Measurements from ENCODE around the gene PPL.

DNA sequence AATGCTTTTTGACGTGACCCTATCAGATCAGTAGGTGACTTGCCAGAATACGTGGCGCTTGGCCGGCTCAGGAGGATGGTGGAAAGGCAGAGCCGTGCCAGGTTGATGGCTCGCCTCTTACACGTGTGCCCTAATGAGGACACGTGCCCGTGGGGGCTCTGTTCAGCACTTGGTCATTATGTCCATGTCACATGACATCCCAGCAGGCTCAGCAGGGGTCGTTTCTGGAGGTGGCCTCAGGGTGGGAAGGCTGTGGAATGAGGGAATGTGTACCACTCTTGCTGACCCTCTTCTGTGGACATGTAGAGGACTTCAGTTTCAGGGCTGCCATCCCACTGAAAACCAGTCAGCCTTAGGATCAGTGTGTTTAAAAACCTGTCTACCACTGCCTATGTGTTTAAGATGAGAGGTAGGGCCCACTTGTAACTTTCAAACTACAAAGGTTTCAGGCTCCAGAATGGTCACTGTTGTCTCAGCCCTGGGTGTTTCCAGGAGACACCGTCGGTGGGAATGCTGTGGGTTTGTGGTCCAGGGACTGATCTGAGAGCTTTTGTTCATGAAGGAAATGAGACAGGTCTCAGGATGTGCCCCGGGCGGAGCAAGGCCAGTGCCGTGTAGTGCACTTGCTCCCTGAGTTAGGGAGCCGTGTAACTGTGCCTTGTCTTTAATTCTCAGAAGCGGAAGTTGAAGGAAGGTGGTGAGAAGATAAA is 77.6 kb downstream of the PPL start:
- no peak for TF ChIP-seq ZNF23 (tag by site-specific recombination; IDR thresholded peaks at IDR 0.05; ENCODE audit: borderline replicate concordance)
- TF ChIP-seq, protein P1, sequence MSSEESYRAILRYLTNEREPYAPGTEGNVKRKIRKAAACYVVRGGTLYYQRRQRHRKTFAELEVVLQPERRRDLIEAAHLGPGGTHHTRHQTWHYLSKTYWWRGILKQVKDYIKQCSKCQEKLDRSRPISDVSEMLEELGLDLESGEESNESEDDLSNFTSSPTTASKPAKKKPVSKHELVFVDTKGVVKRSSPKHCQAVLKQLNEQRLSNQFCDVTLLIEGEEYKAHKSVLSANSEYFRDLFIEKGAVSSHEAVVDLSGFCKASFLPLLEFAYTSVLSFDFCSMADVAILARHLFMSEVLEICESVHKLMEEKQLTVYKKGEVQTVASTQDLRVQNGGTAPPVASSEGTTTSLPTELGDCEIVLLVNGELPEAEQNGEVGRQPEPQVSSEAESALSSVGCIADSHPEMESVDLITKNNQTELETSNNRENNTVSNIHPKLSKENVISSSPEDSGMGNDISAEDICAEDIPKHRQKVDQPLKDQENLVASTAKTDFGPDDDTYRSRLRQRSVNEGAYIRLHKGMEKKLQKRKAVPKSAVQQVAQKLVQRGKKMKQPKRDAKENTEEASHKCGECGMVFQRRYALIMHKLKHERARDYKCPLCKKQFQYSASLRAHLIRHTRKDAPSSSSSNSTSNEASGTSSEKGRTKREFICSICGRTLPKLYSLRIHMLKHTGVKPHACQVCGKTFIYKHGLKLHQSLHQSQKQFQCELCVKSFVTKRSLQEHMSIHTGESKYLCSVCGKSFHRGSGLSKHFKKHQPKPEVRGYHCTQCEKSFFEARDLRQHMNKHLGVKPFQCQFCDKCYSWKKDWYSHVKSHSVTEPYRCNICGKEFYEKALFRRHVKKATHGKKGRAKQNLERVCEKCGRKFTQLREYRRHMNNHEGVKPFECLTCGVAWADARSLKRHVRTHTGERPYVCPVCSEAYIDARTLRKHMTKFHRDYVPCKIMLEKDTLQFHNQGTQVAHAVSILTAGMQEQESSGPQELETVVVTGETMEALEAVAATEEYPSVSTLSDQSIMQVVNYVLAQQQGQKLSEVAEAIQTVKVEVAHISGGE (tag by site-specific recombination; conservative IDR thresholded peaks at IDR 0.05; ENCODE audit: low read depth): no peak
- TF ChIP-seq, protein P2, sequence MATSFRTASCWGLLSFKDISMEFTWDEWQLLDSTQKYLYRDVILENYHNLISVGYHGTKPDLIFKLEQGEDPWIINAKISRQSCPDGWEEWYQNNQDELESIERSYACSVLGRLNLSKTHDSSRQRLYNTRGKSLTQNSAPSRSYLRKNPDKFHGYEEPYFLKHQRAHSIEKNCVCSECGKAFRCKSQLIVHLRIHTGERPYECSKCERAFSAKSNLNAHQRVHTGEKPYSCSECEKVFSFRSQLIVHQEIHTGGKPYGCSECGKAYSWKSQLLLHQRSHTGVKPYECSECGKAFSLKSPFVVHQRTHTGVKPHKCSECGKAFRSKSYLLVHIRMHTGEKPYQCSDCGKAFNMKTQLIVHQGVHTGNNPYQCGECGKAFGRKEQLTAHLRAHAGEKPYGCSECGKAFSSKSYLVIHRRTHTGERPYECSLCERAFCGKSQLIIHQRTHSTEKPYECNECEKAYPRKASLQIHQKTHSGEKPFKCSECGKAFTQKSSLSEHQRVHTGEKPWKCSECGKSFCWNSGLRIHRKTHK (tag by site-specific recombination; IDR thresholded peaks at IDR 0.05): no peak

Data from HEK293 (cell line).